Measurements from ENCODE around the gene CCDC182. TPM values are rescaled to one million over a fixed set of nuclear protein-coding genes. Genes with fewer than 3 reads are reported as not detected.
A peak's percentile ranks its signal among the peaks of the same experiment; 100 is the strongest.

Gene CCDC182
- polyA plus RNA-seq, 1 donor from 2014 or later, result not detected

DNA sequence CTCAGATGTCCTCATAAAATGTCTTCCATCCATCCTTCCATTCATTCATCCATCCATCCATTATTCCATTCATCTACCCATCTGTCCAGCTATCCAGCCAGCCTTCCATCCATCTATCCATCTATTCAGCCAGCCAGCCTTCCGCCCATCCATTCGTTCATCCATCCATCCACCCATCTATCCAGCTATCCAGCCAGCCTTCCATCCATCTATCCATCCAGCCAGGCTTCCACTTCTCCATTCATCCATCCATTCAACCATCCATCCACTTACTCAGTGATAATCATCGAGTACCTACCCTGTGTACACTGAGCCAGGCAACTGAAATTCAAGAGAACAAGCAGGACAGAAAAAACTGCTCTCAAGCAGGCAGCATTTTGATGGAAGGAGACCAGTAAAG lies 4.6 kb upstream of the CCDC182 start:
- H3K4me3 Mint-ChIP-seq, result no peak overlapping the region
- peaks cover 1 to 11% (median 7%) of the 10 kb centered on the region in 3 donors for H3K4me1 Mint-ChIP-seq
- H3K27me3 Mint-ChIP-seq, result peaks cover 6% of the 10 kb centered on the region
- H3K27ac Mint-ChIP-seq, result peak overlapping the region in 1 of 3 donors; percentile 2
- no peaks in the 10 kb centered on the region for H3K9me3 Mint-ChIP-seq
- H3K36me3 Mint-ChIP-seq, result no peaks in the 10 kb centered on the region

DNA sequence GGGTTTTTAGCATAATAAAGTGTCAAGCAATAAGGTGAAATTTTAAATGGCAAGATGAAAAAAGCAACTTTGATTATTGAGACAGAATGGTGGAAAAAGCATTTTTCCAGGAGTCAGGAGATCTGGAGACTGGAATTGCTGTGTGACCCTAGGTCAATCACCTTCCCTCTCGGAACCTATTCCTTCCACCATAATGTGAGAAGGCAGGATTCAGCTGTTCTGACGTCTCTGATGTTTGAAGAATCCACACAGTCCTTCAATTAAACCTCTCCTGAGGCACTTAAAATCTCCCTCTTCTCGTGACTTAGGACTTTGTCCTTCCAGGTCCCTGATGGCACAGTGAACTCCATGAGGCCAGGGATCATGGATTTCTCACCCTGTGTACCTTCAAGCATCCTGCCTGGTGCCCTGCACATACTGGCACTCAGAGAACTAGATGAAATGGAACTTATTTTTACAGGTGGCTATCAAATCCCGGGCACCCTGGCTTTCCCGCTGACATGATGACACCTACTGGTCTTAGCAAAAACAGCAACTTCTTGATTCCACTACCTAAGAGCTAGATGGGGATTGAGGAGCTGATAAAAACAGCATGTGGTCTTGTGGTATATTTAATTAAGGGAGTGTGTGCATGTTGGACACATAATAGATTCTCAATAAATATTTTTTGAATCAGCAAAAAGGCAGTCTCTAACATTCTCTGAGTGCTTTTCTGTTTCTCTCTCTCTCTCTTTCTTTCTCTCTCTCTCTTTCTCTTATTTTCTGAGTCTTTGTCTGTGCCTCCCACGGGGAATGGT lies 2.3 kb upstream of the CCDC182 start:
- Mint-ChIP-seq H3K4me3 (no peak overlapping the region), H3K4me1 (peaks cover 6 to 24% (median 10%) of the 10 kb centered on the region in 3 donors), H3K9me3 (no peaks in the 10 kb centered on the region), H3K36me3 (no peaks in the 10 kb centered on the region), H3K27me3 (peaks cover 7% of the 10 kb centered on the region), H3K27ac (no peak overlapping the region)

DNA sequence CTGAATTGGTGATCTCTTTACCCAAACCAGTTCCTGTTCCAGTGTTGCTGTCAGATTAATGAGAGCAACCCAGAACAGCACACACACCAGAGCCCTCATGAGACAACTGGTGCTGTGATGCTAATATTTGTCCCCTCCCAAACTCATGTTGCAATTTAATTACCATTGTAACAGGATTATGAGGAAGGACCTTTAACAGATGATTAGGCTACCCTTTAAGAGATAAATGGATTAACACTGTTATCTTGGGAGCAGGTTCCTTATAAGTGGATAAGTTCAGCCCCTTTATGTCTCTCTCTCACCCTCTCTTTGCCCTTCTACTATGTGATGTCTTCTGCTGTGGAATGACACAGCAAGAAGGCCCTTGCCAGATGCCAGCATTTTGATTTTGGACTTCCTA lies 1.1 kb upstream of the CCDC182 start:
- Mint-ChIP-seq H3K36me3 (no peaks in the 10 kb centered on the region), H3K27me3 (peaks cover 7% of the 10 kb centered on the region), H3K9me3 (no peaks in the 10 kb centered on the region), H3K4me1 (peaks cover 6 to 24% (median 10%) of the 10 kb centered on the region in 3 donors), H3K27ac (no peak overlapping the region), H3K4me3 (no peak overlapping the region)

DNA sequence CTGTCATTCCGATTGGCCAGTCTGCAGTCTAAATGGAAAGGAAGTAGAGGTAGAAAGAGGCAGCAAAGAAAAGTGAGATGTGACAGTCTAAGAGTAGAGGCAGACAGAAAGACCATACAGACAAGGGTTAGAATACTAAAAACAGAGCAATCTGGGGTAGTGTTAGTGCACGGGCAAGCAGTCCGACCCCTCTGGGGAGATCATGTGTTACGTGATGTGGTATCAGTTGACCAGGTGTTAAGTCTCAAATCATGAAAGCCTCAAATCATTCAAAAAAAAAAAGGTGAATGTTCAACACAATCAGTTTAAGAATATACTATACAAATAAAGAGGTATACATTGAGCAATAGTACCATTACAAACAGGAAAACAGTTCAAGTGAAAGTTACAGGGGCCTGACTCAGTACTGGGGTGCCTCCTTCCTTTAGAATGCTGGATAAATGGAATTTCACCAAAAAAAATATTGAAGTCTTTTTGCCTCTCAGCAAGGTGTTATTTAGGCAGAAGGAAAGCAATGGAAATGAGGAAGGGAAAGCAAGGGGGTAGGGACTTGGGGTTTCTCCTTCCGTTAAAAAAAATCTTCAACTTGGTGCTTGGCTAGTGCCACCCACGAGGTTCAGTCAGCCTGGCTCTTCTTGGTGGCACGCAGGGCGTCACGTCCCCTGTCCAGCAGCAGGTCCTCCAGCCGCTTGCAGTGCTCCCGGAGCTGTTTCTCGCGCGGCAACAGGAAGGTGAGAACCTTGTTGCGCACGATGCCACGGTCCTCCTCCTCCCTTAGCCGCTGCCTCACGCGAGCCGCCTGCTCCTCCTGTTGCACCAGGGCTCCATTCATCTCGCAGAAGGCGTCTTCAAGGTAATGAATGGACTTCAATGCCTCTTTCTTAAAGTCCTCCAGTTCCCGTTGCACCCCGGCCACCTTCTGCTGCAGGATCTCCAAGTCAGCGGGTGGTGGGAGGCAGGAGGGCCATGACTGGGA lies 616 bp downstream of the CCDC182 start:
- Mint-ChIP-seq H3K9me3 (no peaks in the 10 kb centered on the region), H3K27ac (no peak overlapping the region), H3K27me3 (peaks cover 7% of the 10 kb centered on the region), H3K4me3 (peak overlapping the region in 2 of 4 donors; percentile 49 to 64), H3K4me1 (peaks cover 8 to 24% (median 12%) of the 10 kb centered on the region in 3 donors), H3K36me3 (no peaks in the 10 kb centered on the region)

DNA sequence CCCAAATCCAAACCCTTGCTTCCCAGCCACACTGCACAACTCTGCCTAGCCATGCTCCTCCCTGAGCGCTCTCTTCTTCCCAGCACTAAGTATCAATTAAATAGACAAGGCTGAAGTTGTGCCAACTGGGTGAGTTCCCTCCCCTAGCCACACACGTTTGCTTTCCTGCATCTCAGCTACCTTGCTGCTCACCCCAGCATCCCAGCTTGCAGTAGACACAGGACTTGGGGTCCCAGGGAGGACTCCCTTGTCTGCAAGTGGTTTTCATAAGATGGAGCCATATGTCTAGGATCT lies 4.9 kb downstream of the CCDC182 start:
- H3K36me3 Mint-ChIP-seq, result no peaks in the 10 kb centered on the region
- peaks cover 11 to 23% (median 15%) of the 10 kb centered on the region in 3 donors for H3K4me1 Mint-ChIP-seq
- H3K27me3 Mint-ChIP-seq, result peaks cover 1% of the 10 kb centered on the region
- no peak overlapping the region for H3K27ac Mint-ChIP-seq
- H3K9me3 Mint-ChIP-seq, result no peaks in the 10 kb centered on the region
- H3K4me3 Mint-ChIP-seq, result no peak overlapping the region

DNA sequence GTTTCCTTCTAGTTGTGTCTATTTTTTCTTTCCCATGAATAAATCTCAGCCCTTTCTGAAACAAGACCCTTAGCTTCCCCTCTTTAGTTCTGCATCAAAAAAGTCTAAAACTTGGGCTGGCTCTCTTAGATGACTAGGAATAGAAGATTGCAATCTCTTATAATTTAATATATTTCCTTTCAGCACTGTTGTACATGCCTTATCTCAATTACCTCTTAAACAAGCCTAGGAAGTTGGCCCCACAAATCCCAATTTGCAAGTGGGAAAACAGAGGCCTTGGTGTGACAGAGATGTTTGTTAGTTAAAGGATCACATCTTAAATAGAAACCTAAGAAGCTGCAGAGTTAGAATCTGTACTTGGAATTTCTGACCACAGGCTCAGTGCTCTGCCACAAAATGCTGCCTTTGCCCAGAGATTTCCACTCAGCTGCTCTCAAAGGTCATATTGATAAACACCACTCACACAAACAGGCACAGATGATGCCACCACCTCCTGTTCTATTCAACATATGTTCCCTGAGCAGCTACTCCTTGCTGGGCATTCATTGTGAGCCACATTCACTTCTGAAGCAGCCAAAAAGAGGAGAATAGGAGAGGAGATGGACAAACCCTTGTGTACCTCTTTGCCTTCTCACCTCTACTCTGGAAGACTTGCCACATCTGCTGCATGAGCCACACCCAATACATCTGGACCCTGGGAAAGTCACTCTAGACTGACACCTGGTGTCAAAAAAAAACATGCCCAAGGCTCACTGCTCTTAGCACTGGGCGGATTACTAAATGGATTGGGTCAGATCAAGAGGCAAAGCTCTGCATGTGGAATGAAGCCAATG lies 5.5 kb downstream of the CCDC182 start:
- Mint-ChIP-seq H3K27ac (no peak overlapping the region), H3K4me1 (peaks cover 11 to 25% (median 19%) of the 10 kb centered on the region in 3 donors), H3K36me3 (no peaks in the 10 kb centered on the region), H3K4me3 (no peak overlapping the region), H3K9me3 (no peaks in the 10 kb centered on the region), H3K27me3 (peaks cover 1% of the 10 kb centered on the region)

DNA sequence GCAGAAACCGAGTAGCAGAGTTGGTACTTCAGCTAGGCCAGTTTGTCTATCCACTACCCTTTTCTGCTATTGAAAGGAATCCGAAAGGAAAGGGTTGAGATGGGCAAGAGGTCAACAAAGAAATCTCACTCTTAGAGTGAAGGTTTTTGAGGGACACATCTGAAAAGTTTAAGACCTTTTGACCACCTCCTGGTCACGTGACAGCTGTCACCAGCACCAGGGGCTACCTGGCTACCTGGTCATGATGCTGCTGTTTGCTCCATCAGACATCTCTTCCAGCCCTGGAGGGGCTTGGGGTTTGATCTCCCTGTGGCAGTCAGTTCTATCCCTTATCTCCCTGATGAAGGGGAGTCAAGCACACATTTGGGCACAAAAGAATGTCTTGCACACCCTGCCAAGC lies 7.6 kb downstream of the CCDC182 start:
- no peaks in the 10 kb centered on the region for H3K9me3 Mint-ChIP-seq
- H3K4me1 Mint-ChIP-seq, result peaks cover 9 to 14% (median 13%) of the 10 kb centered on the region in 3 donors
- H3K27me3 Mint-ChIP-seq, result no peaks in the 10 kb centered on the region
- H3K4me3 Mint-ChIP-seq, result no peak overlapping the region
- no peaks in the 10 kb centered on the region for H3K36me3 Mint-ChIP-seq
- H3K27ac Mint-ChIP-seq, result no peak overlapping the region

DNA sequence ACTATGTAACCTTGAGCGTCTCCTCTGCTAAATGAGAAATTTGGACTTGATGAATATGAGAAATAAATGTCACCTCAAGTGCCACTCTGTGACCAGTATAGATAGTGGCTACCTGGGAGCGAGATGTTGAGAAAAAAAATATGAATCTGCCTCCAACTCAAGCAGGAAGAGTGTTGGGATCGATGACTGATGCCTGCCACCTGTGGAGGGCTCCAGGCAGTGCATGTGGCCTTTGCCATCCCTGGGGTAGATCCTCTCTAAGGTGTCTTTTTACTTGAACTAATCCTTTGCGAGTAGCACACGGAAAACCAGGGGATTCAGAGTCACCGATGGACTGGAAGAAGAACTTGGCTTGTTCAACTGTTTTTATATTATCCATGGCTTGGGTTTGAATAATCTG lies 9.4 kb downstream of the CCDC182 start:
- H3K36me3 Mint-ChIP-seq, result no peaks in the 10 kb centered on the region
- peaks cover 3% of the 10 kb centered on the region for H3K27me3 Mint-ChIP-seq
- no peak overlapping the region for H3K27ac Mint-ChIP-seq
- H3K4me1 Mint-ChIP-seq, result peaks cover 11 to 14% (median 13%) of the 10 kb centered on the region in 3 donors
- H3K9me3 Mint-ChIP-seq, result no peaks in the 10 kb centered on the region
- H3K4me3 Mint-ChIP-seq, result no peak overlapping the region

DNA sequence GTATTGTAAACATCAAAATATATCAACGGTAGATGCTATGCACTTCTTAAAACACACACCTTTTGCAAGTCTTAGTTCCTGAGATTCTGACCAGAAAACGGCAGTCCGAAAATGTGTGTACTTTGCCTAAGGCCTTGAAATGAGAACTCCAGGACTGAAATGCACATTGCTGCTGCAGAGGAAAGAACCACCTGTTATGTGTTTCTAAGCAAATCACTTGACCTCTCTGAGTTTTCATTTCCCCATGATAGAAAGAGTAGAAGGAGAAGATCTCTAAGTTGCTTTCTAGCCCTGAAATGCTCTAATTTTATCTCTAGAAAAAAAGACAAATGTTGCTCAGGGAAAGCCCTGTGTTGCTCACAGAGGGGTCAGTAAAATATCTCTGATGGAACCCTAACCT lies 9.9 kb downstream of the CCDC182 start:
- Mint-ChIP-seq H3K4me1 (peaks cover 11 to 15% (median 13%) of the 10 kb centered on the region in 3 donors), H3K27ac (no peak overlapping the region), H3K9me3 (no peaks in the 10 kb centered on the region), H3K4me3 (no peak overlapping the region), H3K27me3 (peaks cover 3% of the 10 kb centered on the region), H3K36me3 (no peaks in the 10 kb centered on the region)

DNA sequence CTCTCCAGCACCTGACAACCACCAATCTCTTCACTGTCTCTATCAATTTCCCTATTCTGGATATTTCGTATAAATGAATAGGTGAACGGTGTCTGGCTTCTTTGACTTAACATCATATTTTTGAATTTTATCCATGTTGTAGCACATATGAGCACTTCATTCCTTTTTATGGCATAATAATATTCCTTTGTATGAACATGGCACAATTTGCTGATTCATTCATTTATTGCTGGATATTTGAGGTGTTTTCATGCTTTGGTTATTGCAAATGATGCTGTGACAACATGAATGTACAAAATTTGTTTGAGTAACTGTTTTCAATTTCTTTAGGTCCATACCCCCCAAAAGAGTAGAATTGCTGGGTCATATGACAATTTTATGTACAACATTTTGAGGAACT lies 12.0 kb downstream of the CCDC182 start:
- H3K27me3 Mint-ChIP-seq, result peaks cover 3% of the 10 kb centered on the region
- H3K36me3 Mint-ChIP-seq, result no peaks in the 10 kb centered on the region
- H3K4me3 Mint-ChIP-seq, result no peak overlapping the region
- no peaks in the 10 kb centered on the region for H3K9me3 Mint-ChIP-seq
- peaks cover 11 to 13% (median 11%) of the 10 kb centered on the region in 3 donors for H3K4me1 Mint-ChIP-seq
- no peak overlapping the region for H3K27ac Mint-ChIP-seq

DNA sequence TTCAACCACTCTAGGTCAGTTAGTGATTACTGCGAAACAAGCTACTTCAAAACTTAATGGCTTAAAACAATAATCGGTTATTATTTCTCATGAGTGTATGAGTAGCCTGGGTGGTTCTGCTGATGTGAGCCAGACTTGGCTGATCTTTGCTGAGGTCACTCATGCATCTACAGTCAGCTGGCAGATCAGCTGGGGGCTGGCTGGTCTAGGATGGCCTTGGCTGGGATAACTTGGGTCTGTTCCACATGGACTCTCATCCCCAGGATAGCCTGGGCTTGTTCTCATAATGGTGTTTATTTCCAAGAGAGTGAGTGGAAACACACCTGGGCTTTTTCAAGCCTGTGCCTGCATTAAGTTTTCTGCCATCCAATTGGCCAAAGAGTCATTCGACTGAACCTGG lies 13.0 kb downstream of the CCDC182 start:
- Mint-ChIP-seq H3K4me1 (peaks cover 11 to 13% (median 11%) of the 10 kb centered on the region in 3 donors), H3K4me3 (no peak overlapping the region), H3K9me3 (no peaks in the 10 kb centered on the region), H3K27ac (no peak overlapping the region), H3K36me3 (no peaks in the 10 kb centered on the region), H3K27me3 (peaks cover 3% of the 10 kb centered on the region)

DNA sequence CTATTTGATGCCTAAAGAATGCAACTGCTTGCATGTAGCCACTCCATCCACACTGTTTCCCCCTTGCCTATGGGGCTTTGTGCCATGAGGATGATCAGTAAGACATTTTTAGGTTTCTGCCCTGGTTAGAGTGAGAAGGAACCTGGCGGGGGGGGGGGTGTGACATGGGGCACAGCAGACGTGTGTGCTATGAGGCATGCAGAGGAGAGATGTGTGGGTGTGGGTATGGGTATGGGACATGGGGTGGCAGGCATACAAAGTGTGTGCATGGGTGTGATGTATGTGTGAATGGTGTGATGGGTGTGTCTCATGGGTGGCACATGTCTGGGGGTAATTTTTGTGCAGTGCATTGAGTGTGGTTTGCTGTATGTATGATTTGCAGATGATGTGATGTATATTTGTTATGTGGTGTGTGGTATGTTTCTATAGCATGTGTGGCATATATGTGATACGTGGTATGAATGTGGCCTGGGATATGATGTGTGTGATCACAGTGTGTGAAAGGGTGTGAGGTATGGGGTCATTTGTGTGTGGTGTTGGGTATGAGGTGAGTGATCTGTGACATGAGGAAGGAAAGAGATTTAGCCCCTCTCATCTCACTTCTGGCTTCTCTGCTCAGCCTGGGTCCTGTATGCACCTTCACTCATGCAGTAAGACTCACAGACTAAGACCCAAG lies 14.9 kb downstream of the CCDC182 start:
- H3K27me3 Mint-ChIP-seq, result peaks cover 3% of the 10 kb centered on the region
- no peaks in the 10 kb centered on the region for H3K9me3 Mint-ChIP-seq
- no peak overlapping the region for H3K4me3 Mint-ChIP-seq
- H3K36me3 Mint-ChIP-seq, result no peaks in the 10 kb centered on the region
- peaks cover 5 to 7% (median 5%) of the 10 kb centered on the region in 3 donors for H3K4me1 Mint-ChIP-seq
- H3K27ac Mint-ChIP-seq, result no peak overlapping the region

DNA sequence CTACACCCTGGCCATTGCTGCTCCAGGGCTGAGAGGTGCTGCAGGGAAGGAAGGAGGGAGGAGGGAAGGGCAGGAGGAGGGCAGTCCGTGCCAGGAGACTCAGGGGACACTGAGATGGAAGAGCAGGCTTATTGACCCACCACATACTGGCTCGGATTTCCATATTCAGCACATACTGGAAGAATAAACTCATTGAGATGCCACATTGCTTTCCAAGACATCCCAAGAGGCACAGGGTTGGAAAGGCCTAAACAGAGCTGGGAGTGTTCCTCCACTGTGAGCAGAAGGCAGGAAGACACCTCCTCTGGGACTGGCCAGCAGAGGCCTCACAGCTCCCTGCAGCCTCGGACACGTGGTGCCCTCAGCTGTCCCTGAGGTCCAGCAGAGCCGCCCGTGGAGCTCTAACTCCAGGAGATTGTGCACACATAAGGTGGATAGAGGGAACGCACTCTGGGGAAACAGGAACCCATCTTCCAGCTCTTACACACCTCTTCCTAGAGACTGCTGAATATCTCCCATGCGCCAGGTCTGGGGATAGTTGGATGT lies 17.4 kb downstream of the CCDC182 start:
- H3K9me3 Mint-ChIP-seq, result no peaks in the 10 kb centered on the region
- H3K27me3 Mint-ChIP-seq, result peaks cover 3% of the 10 kb centered on the region
- no peaks in the 10 kb centered on the region for H3K36me3 Mint-ChIP-seq
- H3K27ac Mint-ChIP-seq, result no peak overlapping the region
- H3K4me1 Mint-ChIP-seq, result peaks cover 0 to 9% (median 2%) of the 10 kb centered on the region in 3 donors
- no peak overlapping the region for H3K4me3 Mint-ChIP-seq

DNA sequence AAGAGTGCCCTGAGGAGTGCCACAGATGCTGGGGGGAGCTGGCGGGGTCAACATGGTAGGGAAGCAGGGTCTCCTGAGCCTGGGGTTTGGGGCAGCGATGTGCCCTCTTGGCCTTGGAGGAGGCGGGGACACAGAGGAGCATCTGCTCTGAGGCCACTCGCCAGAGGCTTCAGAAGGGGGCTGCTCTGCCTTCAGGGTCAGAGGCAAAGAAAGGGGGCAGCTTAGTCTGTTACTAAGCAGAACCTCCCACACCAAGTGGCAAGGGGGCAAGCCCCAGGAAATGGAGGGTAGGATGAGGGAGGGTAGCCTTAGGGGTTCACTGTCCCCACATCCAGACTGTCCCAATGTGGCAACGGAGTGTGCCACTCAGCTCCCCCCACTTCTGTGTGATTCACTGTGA lies 18.3 kb downstream of the CCDC182 start:
- H3K9me3 Mint-ChIP-seq, result no peaks in the 10 kb centered on the region
- H3K27me3 Mint-ChIP-seq, result peaks cover 3% of the 10 kb centered on the region
- H3K27ac Mint-ChIP-seq, result no peak overlapping the region
- no peak overlapping the region for H3K4me3 Mint-ChIP-seq
- no peaks in the 10 kb centered on the region for H3K36me3 Mint-ChIP-seq
- peaks cover 0 to 9% (median 2%) of the 10 kb centered on the region in 3 donors for H3K4me1 Mint-ChIP-seq
